ENCODE measurements around the gene OBSCN. TPM values are rescaled to one million over a fixed set of nuclear protein-coding genes. Genes with fewer than 3 reads are reported as not detected.
A peak's percentile ranks its signal among the peaks of the same experiment; 100 is the strongest.
"Not testable (repeated sequence)": the region's sequence is repeated elsewhere in the genome, so short reads cannot be mapped to it uniquely, and the experiment has no call there.

OBSCN gene
- total RNA-seq, 1 donor from 2014 or later, result 22.1 TPM

- H3K9me3 Mint-ChIP-seq, result no peaks in the 10 kb centered on the region
- H3K4me3 Mint-ChIP-seq (ENCODE audit: low read depth), result peak within 1 kb of the TSS; percentile 85
- H3K4me1 Mint-ChIP-seq (ENCODE audit: low read depth), result peaks cover 23% of the 10 kb centered on the region
- intact Hi-C loops (cut with micrococcal nuclease), result loop anchor here (1.0 to 10.0 kb wide), 9 partner anchors 25 to 431 kb away; partner anchors contain the start of genes ARF1, C1orf35, GUK1 and JMJD4
- DNase-seq (ENCODE audit: low spot score), result peak; percentile 99
- H3K36me3 Mint-ChIP-seq (ENCODE audit: low read depth), result no peaks in the 10 kb centered on the region
- peak within 1 kb of the TSS; percentile 95 for H3K27ac Mint-ChIP-seq
- no peaks in the 10 kb centered on the region for H3K27me3 Mint-ChIP-seq (ENCODE audit: low read depth)
Observed at GRCh38 chr1:228165372-228166169, 42.3 kb upstream of the OBSCN start, which contains the start of gene IBA57. Gene IBA57 (plus strand): TSS chr1:228165804. CDS start chr1:228165817, 13 bp downstream.

GRCh38 chr1:228166170-228166936 lies 41.5 kb upstream of the OBSCN start:
- peak; percentile 58 for DNase-seq (ENCODE audit: low spot score)
- no peaks in the 10 kb centered on the region for H3K9me3 Mint-ChIP-seq
- intact Hi-C loops (cut with micrococcal nuclease), result loop anchor here (1.0 to 10.0 kb wide), 5 partner anchors 63 to 432 kb away; partner anchors contain the start of genes ARF1, C1orf35, JMJD4 and SNAP47
- peak overlapping the region; percentile 77 for H3K4me3 Mint-ChIP-seq (ENCODE audit: low read depth)
- peak overlapping the region; percentile 87 for H3K27ac Mint-ChIP-seq
- no peaks in the 10 kb centered on the region for H3K36me3 Mint-ChIP-seq (ENCODE audit: low read depth)
- peaks cover 23% of the 10 kb centered on the region for H3K4me1 Mint-ChIP-seq (ENCODE audit: low read depth)
- no peaks in the 10 kb centered on the region for H3K27me3 Mint-ChIP-seq (ENCODE audit: low read depth)

GRCh38 chr1:228168563-228169270 lies 39.1 kb upstream of the OBSCN start:
- peaks cover 24% of the 10 kb centered on the region for H3K4me1 Mint-ChIP-seq (ENCODE audit: low read depth)
- no peak for DNase-seq (ENCODE audit: low spot score)
- intact Hi-C loops (cut with micrococcal nuclease), result loop anchor here (10.0 kb wide), 1 partner anchor 434 kb away; the partner anchor contains the start of genes JMJD4 and SNAP47
- H3K36me3 Mint-ChIP-seq (ENCODE audit: low read depth), result no peaks in the 10 kb centered on the region
- no peaks in the 10 kb centered on the region for H3K27me3 Mint-ChIP-seq (ENCODE audit: low read depth)
- no peak overlapping the region for H3K27ac Mint-ChIP-seq
- H3K9me3 Mint-ChIP-seq, result no peaks in the 10 kb centered on the region
- H3K4me3 Mint-ChIP-seq (ENCODE audit: low read depth), result no peak overlapping the region

GRCh38 chr1:228169345-228169744 lies 38.5 kb upstream of the OBSCN start:
- Mint-ChIP-seq H3K4me1 (ENCODE audit: low read depth) (peaks cover 18% of the 10 kb centered on the region), H3K36me3 (ENCODE audit: low read depth) (no peaks in the 10 kb centered on the region), H3K27me3 (ENCODE audit: low read depth) (no peaks in the 10 kb centered on the region), H3K27ac (no peak overlapping the region), H3K4me3 (ENCODE audit: low read depth) (no peak overlapping the region), H3K9me3 (no peaks in the 10 kb centered on the region)
- no peak for DNase-seq (ENCODE audit: low spot score)
- intact Hi-C loops (cut with micrococcal nuclease), result loop anchor here (10.0 kb wide), 1 partner anchor 435 kb away; the partner anchor contains the start of genes JMJD4 and SNAP47

GRCh38 chr1:228170666-228171065 lies 37.2 kb upstream of the OBSCN start:
- H3K4me3 Mint-ChIP-seq (ENCODE audit: low read depth), result no peak overlapping the region
- intact Hi-C loops (cut with micrococcal nuclease), result no loop called here

GRCh38 chr1:228171221-228171891 lies 36.5 kb upstream of the OBSCN start:
- Mint-ChIP-seq H3K9me3 (no peaks in the 10 kb centered on the region), H3K27me3 (ENCODE audit: low read depth) (no peaks in the 10 kb centered on the region), H3K27ac (no peak overlapping the region), H3K4me3 (ENCODE audit: low read depth) (no peak overlapping the region), H3K4me1 (ENCODE audit: low read depth) (peaks cover 13% of the 10 kb centered on the region), H3K36me3 (ENCODE audit: low read depth) (no peaks in the 10 kb centered on the region)
- intact Hi-C loops (cut with micrococcal nuclease), result no loop called here
- no peak for DNase-seq (ENCODE audit: low spot score)

More at GRCh38 chr1:228170666-228171065, 37.2 kb upstream of the OBSCN start:
- no peaks in the 10 kb centered on the region for H3K9me3 Mint-ChIP-seq
- DNase-seq (ENCODE audit: low spot score), result no peak
- H3K27ac Mint-ChIP-seq, result no peak overlapping the region
- H3K27me3 Mint-ChIP-seq (ENCODE audit: low read depth), result no peaks in the 10 kb centered on the region
- H3K4me1 Mint-ChIP-seq (ENCODE audit: low read depth), result peaks cover 13% of the 10 kb centered on the region
- no peaks in the 10 kb centered on the region for H3K36me3 Mint-ChIP-seq (ENCODE audit: low read depth)

- peaks cover 5% of the 10 kb centered on the region for H3K4me1 Mint-ChIP-seq (ENCODE audit: low read depth)
- H3K36me3 Mint-ChIP-seq (ENCODE audit: low read depth), result no peaks in the 10 kb centered on the region
- DNase-seq (ENCODE audit: low spot score), result no peak
- H3K27ac Mint-ChIP-seq, result no peak overlapping the region
- H3K27me3 Mint-ChIP-seq (ENCODE audit: low read depth), result no peaks in the 10 kb centered on the region
- no peaks in the 10 kb centered on the region for H3K9me3 Mint-ChIP-seq
- no peak overlapping the region for H3K4me3 Mint-ChIP-seq (ENCODE audit: low read depth)
- intact Hi-C loops (cut with micrococcal nuclease), result no loop called here
Observed at GRCh38 chr1:228172591-228173527, 35.0 kb upstream of the OBSCN start.

GRCh38 chr1:228173528-228174481 lies 34.0 kb upstream of the OBSCN start:
- H3K36me3 Mint-ChIP-seq (ENCODE audit: low read depth); H3K4me1 Mint-ChIP-seq (ENCODE audit: low read depth); DNase-seq (ENCODE audit: low spot score); H3K27ac Mint-ChIP-seq; H3K4me3 Mint-ChIP-seq (ENCODE audit: low read depth); intact Hi-C loops (cut with micrococcal nuclease); H3K27me3 Mint-ChIP-seq (ENCODE audit: low read depth); H3K9me3 Mint-ChIP-seq: not testable (repeated sequence)

GRCh38 chr1:228174482-228175315 lies 33.1 kb upstream of the OBSCN start:
- no peak overlapping the region for H3K27ac Mint-ChIP-seq
- no peak for DNase-seq (ENCODE audit: low spot score)
- intact Hi-C loops (cut with micrococcal nuclease), result no loop called here
- H3K9me3 Mint-ChIP-seq, result no peaks in the 10 kb centered on the region
- H3K4me1 Mint-ChIP-seq (ENCODE audit: low read depth), result peaks cover 1% of the 10 kb centered on the region
- H3K36me3 Mint-ChIP-seq (ENCODE audit: low read depth), result no peaks in the 10 kb centered on the region
- H3K27me3 Mint-ChIP-seq (ENCODE audit: low read depth), result no peaks in the 10 kb centered on the region
- H3K4me3 Mint-ChIP-seq (ENCODE audit: low read depth), result no peak overlapping the region

Data from activated T-helper 2 cell treated with anti-CD3 and anti-CD28 coated beads, Interferon-gamma antibody, Interleukin-2, Interleukin-4, amounts not matched to agents 10 μg/mL and 5 μg/mL and 100 μg/mL, durations not matched to agents 14 hours and 24 hours and 36 hours (primary cell).